ENCODE measurements around the gene DNAH8.

Gene DNAH8

DNA sequence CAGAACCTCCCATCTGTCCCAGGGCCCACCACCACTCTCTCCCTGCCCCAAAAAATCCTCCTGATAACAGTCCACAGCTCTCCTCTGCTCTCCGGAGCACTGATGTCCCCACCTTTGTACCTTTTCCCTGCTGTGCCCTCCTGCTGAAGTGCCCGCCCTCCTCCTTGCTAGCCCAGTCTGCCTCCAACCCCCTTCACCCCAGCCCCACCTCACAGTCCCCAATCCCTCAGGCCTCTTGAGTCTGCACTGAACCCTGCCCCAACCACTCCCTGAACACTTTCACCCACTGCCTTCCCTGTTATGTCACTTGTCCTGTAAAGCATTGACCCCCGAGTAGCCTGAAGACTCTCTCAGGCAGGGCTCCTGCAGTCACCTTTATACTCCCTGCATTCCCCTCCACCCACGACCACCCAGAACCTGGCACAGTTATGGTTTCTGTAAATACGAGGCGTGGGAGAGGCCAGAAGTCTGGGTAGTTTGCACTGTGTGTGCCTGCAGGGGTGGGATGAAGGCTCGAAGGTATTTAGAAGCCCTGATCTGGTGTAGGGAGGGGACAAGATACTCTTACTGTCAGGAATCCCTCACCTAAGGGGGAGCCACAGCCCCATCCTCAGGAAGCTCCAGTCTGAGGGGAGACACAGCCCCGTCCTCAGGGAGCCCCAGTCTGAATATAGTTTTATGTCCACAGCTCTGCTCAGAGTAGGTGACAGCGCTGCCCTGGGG lies 338.9 kb downstream of the DNAH8 start:
- DNase-seq: no peak

DNA sequence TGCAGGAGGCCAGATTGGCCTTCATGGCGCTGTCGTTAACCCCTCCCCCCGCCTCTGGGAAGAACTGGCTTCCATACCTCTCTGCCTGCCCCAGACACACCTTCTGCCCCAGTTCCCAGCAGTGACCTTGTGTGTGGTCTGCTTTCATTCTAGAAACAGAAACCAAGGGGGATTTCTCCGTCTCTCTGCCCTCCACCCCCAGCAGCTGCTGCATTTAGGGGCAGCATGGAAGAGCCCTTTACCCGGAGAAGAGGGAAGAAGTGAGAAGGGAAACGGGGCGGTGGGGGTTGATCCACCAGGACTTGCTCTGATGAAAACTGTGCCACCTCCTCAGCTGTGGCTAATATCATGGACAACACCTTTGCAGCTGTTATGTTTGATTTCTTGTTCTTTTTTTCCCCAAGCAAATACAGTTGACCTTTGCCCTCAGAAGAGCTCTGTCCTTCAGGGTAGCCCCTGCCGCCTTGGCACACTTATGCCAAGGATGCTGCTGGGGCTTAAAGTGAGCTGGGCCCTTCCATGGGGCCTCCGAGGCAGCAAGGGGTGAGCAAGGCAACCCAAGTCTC lies 339.5 kb downstream of the DNAH8 start:
- DNase-seq: no peak

DNA sequence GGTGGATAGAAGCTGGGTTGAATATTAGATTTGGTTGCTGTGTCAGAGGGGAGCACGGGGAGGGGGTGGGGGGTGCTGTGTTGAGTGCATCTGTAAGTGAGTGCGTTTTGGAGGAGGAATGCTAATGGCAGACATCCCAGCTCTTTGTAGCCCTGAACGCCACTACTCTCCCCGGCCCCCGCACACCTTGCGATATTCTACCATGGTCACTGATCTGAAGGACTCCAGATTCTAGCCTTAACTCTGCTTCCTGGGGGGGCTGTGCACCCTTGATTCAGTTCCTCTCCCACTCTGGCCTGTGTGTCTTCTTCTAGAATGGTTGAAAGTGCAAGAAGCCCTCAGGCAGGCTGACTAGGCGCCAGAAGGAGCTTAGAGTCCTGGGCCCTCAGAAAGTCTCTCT lies 340.6 kb downstream of the DNAH8 start:
- no peak for DNase-seq

DNA sequence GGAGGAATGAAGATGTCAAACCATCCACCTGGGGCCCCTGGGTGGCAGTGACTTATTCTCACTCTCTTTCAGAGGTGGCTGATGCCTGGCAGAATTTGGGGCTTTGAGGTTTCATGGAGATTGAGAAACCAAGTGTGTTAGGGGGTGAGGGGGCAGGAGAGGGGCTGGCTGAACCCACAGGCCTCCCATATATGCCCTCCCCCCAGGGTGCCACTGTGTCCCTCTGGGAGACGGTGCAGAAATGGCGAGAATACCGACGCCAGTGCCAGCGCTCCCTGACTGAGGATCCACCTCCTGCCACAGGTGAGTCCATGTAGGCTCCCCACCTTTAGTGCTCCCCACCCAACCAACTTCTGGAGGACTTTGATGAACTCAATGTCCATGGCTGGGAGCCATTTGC lies 341.1 kb downstream of the DNAH8 start:
- DNase-seq: no peak

DNA sequence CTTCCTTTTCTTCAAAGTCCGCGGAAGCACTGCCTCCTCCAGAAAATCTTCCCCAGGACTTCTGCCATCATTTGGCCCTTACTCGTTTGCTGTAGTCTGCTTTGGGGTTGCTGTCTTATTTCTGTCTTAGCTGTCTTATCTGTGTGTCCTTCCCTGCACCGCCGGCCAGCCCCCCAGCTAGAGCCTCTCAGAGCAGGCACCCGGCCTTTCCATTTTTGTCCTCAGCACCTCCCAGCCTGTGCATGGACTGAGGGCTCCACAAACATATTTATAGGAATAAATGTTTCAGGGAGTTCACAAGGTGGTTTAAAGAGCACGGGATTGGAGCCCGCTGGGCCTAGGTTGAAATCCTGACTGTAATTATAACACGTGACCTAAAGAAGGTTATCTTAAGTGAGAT lies 341.6 kb downstream of the DNAH8 start:
- no peak for DNase-seq

DNA sequence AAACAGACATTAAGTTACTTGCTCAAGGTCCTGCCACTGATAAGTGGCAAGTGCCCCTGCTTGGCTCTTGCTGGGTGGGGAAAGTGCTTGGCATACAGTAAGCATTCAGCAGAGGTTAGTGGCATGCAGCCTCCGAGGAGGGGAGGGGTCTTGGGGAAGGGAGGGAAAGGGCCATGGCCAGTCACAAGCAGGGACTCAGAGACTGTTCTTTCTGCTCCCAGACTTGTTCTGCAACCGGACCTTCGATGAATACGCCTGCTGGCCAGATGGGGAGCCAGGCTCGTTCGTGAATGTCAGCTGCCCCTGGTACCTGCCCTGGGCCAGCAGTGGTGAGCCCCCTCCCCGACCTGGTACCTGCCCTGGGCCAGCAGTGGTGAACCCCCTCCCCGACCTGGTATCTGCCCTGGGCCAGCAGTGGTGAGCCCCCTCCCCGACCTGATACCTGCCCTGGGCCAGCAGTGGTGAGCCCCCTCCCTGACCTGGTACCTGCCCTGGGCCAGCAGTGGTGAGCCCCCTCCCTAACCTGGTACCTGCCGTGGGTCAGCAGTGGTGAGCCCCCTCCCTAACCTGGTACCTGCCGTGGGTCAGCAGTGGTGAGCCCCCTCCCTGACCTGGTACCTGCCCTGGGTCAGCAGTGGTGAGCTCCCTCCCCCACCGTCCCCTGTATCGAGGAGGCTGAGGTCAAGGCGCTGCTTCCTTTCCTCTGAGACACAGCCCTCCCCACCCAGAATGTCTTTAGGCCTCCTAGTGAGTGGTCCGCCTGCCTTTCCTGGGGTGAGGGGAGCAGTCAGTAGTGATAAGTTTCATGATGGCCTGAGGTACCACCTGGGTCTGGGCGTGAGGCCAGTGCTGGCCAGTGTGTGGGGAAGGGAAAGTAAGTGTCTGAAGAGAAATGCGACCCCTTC lies 342.4 kb downstream of the DNAH8 start:
- no peak for DNase-seq

DNA sequence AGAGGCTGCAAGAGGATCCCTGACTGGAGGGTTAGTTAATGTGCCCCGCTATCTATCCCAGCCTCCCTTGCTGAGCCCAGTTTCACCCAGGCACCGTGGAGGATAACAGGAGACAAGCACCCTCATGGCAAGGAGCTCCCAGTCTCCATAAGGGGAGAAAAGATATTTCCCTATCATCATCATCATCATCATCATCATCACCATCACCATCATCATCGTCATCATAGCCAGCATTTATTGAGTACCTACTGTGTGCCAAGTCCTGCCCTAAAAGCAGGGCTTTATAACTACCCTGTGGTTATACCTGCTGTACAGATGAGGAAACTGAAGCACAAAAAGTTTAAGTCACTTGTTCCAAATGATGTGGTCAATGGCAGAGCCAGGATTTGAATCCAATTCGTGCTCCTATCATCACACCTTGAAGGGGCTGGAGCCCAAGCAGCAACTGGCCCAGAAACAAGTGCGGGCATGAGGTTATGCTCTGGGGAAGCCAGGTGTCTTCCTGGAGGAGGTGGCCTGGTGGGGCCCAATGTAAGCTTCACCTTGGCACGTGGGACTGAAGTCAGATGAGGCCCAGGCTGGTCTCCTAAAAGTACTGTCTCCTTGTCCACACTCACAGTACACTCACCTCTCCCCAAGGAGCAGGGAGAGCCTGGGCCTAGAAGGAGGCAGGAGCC lies 343.5 kb downstream of the DNAH8 start:
- DNase-seq: no peak

DNA sequence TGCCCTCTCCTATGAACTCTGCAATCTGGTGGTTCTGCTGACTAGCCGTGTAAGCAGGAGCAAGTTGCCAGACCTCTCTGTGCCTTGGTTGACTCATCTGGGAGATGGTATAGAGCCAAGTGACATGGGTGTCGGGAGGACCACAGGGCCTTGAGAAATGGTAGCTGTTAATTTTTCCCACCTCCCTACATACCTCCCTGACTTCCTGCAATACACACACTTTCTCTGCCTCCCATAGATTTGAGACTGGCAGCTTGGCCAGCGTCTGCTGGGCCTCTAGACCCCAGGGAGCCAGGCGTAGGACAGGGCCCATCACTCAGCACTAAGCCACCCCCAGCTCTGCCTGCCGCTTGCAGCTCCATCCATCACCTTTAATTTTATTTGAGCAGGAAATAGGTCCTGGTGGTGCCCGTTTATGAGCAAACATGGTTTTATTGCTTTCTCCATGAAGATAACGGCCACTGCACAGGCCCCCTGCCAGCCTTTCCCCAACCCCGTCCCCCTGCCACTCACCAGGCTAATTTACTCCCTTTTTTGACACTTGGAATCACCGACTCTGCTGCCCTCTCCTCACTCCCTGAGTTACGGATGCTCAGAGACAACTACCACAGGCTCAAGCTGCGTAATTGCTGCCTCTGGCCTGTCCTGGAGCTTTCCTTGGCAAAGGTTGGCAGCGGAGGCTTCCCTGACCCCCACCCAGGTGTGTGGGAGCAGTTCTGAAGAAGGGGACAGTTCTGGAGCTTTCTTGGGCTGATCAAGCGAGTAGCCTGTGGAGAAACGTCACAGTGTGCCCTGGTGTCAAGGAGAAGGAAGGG lies 344.6 kb downstream of the DNAH8 start:
- DNase-seq: no peak

DNA sequence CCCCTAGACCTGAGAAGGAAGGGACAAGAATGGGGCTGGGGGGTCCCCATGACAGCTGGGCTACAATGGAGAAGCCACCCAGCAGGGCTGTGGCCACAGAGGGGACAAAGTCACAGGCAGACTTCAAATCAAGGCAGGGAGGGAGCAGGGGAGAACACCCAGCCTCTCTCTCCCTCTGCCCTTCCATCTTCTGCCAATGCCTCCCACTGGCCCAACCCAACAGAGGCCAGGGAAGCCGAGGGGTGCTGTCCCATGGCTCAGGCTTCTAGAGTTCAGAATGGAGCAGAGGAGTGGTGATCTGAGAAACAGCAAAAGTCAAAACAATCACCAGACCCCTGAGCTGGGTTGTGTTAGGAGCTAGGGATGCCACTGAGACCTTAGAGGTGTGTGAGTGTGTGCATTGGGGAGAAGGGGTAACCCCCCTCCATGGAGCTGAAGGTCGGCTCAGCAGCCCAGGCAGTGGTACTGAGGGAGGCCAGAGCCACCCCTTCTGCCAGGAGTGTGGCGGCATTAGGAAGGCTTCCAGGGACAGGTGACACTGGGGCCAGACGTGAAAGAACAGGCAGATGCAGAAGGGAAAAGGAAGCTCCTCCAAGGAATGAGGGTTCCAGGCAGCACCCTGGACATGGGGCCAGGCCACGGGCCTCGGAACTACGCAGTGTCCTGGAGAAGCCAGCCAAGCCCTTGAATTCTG lies 345.5 kb downstream of the DNAH8 start:
- no peak for DNase-seq

DNA sequence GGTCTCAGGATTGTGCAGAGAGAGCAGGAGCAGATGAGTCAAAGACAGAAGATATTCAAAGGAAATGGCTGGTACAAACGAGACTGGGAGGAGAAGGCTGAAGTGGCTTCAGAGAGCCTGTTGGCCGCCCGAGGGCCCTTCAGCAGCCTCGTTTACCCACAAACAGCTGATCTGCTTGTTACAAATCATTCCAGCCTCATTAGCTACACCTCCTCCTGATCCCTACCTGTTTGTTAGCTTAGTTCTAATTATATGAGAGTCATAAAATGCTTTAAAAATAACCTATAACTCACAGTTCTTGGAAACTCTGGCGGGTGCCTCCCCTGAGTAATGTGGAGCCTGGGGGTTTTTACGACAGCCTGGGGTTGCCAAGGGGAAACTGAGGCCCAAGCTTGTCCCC lies 346.1 kb downstream of the DNAH8 start:
- DNase-seq: no peak

DNA sequence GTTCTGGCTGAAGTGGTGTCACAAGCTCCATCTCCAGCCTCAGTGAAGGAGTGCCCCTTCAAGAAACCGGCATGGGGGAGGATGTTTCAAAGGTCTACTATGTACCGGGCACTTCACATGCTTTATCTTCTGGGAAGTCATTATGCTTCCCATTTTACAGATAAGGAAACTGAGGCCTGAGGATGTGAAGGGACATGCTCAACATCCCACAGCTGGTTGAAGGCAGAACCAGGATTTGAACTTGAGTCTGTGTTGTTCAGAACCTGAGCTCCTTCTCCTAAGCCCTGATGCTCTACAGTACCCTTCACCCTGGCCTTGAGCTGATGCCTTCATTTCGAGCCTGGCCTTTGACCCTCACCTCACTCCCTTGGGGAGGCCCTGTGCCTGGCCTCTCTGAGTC lies 346.5 kb downstream of the DNAH8 start:
- DNase-seq: no peak

DNA sequence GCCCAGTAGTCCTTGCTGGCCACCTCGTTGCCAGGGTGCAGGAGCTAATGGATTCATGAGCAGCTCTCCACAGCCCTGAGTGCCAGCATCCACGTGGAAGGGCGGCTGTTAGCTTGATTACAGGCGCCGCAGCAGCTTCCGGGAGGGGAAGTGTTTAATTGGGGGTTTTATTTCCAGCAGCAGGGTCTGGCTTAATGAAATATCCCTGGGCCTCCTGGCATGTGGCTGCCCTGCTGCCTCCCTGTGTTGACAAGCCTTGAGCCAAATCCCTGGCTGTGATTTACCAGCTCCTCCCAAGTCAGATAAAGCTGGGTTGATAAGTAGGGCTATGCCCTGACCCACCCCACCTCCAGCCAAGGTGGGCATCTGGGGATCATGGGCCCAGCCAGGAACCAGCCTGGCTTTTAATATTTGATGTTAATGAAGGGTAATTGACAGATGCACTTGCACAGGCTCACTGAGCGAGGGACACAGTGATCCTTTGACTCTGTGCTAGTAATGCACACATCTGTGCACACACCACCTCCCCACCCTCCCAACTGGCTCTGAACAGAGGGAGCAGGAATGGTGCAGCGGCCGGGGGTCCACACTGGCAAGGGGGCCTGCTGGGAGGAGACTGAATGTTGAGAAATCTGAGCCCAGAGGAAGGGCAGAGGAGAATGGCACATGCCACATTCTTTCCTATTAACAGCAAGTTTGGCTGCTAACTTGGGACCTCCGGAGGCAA lies 347.1 kb downstream of the DNAH8 start:
- DNase-seq: no peak

DNA sequence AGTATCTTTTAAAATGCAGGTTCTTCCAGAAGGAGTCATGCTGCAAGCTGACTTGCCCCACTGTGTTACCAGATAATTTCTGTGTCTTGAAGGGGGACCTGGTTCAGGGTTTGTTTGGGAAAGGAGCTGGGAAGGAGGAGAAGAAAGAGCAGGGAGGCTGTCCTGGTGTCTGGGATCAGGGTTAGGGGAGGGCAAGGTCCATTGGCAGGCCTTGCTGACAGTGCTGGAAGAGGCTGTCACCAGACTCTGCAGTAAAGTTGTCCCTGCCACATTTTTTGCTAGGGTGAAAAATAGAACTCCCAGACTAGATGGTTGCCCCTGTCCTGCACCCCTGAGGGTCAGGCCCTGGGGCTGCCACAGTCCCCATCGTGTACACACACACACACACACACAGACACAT lies 348.4 kb downstream of the DNAH8 start:
- DNase-seq: no peak

DNA sequence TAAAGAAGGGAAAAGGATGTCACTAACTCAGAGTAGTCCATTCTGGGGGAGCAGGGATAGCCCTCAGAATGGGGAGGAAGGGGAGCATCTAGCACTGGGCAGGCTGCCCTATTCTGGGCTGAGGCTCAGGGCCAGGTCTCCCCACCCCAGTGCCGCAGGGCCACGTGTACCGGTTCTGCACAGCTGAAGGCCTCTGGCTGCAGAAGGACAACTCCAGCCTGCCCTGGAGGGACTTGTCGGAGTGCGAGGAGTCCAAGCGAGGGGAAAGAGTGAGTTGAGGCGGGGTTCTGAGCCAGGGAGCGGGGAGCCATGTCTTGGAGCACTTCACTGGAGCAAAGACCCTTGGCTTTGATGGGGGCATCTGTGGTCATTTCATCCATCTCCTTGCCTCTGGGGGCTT lies 350.4 kb downstream of the DNAH8 start:
- DNase-seq: no peak

DNA sequence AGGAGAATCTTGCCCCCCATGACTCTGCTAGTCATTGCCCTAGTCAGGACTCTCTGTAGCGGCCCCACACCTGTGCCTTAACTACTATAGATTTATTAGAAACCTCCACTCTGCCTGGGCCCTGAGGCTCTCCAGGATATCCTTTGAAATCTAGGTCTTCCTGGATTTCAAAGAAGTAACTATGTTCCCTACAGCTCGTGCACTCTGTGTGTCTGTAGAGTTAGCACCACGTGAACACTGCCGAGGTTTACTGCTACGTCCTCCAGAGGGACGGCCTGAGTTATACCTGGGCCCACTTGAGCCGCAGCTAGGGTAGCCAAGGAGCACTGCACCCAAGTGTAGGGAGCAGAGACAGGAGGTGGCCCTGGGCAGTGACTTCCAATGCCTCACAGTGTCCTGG lies 353.3 kb downstream of the DNAH8 start:
- DNase-seq: no peak

DNA sequence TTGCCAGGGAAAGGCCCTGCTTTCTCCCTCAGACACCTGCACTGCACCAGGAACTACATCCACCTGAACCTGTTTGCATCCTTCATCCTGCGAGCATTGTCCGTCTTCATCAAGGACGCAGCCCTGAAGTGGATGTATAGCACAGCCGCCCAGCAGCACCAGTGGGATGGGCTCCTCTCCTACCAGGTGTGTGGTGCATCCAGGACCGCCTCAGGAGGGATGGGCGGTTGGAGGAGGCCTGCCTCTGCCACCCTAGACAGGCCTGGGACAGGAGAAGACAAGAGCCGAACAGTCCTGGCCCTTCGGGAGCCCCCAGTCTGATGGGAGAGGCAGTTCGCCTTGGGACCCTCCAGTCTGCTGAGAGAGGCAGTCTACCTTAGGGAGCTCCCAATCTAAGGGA lies 357.7 kb downstream of the DNAH8 start:
- no peak for DNase-seq

DNA sequence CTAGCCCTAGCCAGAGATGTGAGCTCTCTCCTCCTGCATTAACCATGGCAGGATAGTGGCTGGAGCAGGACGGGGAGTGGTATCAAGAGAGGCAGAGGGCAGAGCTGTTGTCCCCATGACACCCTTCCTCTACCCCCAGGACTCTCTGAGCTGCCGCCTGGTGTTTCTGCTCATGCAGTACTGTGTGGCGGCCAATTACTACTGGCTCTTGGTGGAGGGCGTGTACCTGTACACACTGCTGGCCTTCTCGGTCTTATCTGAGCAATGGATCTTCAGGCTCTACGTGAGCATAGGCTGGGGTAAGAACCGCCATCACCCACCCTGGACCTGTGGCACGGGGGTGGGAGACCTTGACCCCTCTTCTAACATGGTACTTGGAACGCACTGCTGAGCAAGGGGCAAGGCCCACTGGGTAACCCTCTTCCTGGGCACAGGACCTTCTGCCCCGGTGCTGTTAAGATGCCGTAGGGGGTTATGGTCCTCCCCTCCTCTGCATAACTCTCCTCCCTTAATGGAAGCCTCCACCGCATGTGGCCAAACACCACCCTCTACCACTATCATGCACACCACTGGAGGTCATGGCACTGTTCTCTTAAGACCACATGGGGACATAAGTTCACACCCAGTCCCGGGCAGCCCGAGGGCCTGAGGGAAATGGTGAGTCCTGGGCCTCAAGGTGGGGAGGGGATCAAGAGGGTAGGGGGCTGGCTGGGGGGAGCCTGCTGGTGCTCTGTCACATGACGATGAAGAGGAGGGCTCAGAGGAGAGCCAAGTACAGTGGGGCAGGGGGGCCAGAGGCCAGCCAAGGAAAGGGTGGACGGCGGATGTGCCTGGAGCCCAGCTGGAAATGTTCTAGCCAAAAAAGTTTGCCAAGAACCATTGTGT lies 358.6 kb downstream of the DNAH8 start:
- no peak for DNase-seq

DNA sequence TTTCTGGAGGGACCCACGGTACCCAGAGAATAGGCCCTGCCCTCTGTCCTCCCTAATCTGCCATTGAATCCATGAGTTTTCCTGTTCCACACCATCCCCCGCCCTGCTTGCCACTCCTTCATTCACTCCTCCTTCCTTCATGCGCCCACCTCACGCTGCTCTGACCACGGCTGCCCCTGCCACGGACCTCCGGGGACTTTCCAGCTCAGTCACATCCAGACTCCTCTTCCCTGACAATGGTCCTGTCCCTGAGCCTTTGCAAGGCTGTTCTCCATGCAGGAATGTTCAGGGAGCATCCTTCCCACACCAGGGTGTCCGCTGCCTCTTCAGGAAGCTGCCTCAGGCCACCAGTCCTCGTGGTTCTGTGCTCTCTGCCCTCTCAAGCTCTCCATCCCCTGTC lies 359.4 kb downstream of the DNAH8 start:
- DNase-seq: no peak

DNA sequence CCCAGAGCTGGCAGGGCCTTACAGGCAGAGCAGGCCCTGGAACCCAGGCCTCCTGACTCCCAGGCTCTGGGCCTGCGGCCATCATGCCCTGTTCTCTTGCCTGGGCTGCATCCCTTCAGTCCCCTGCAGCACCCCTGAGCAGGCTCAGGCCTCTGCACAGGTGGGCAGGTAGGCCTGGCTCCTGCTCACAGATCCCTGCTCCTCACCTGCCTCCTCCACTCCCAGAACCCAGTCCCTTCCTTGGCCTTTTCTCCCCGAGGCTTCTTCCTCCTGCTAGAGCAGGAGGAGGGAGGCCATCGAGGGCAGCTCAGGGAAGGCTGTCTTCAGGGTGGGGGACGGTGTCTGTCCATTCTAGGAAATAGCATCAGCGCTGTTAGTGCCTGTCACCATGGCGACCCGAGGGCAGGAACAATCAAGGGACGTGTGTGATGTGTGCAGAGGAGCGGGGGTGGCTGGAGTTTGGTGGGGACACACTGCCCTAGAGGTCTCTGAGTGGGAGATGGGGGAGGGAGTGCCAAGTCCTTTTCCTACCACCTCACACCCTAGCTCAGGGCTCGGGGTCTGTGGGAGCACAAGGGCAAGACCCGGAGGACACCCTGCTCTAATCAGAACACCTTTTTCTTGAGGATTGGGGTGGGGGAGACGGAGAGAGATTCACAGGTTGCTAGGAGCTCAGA lies 360.0 kb downstream of the DNAH8 start:
- DNase-seq: no peak

All from C1 segment of cervical spinal cord (tissue), 14 donors.